Vagina (tissue), 2 donors: ENCODE data around the gene IMP4. TPM values are rescaled to one million over a fixed set of nuclear protein-coding genes. Genes with fewer than 3 reads are reported as not detected.
A peak's percentile ranks its signal among the peaks of the same experiment; 100 is the strongest.

Experiments used
- DNase-seq, 2 donors: peaks; one replicate each; pipeline ENCODE4 v3.0.0-alpha.2; 2017; ENCODE audit errors: extremely low spot score in 2 of 2
- H3K27ac ChIP-seq: fragments of 200-600 bp; sonication (generic); one replicate; pipeline ENCODE4 v1.5.1; 2019
- H3K27me3 ChIP-seq: fragments of 200-600 bp; sonication (generic); one replicate; pipeline ENCODE4 v1.5.1; 2019
- H3K36me3 ChIP-seq, 2 donors: fragments of 200-600 bp; sonication (generic); one replicate each; pipeline ENCODE4 v1.5.1; 2017 to 2019
- H3K4me1 ChIP-seq: fragments of 200-600 bp; sonication (generic); one replicate; pipeline ENCODE4 v1.5.1; 2019
- H3K4me3 ChIP-seq, 2 donors: fragments of 200-600 bp; sonication (generic); 1 replicate in 1 of 2; 2 replicates in 1 of 2; pipeline ENCODE4 v1.5.1; 2016 to 2019
- H3K9me3 ChIP-seq: fragments of 200-600 bp; sonication (generic); one replicate; pipeline ENCODE4 v1.5.1; 2019
- POLR2A ChIP-seq, 2 donors: fragments of 450-650 bp; IDR thresholded peaks; one replicate each; pipeline ENCODE4 v1.6.1; 2017; ENCODE audit warnings: antibody characterized with exemption in 2 of 2, mild to moderate bottlenecking in 2 of 2, moderate library complexity in 2 of 2
- POLR2AphosphoS5 ChIP-seq, 2 donors: sonication (generic); formaldehyde crosslinking; IDR thresholded peaks; one replicate each; pipeline ENCODE4 v1.9.0; 2017; ENCODE audit warnings: antibody characterized with exemption in 2 of 2, mild to moderate bottlenecking in 2 of 2, low read depth in 1 of 2; ENCODE audit not compliant: insufficient read depth in 1 of 2
- intact Hi-C: fragments of 100-400 bp; cut with DNase I; formaldehyde crosslinking; loops from one replicate; pipeline ENCODE4 v1.15.1; 2023
- total RNA-seq: library from RNA; depleted of rRNA; stranded (reverse); fragments of >200 nt; gene quantifications from one replicate; pipeline ENCODE4 v1.2.3, GENCODE V29; 2016
- TF ChIP-seq, protein P1 (sequence below), 3 experiments: fragments of 450-650 bp in 2 of 3; fragments of 200-600 bp in 1 of 3; sonication (generic) in 1 of 3; IDR thresholded peaks; one replicate each; pipeline ENCODE4 v1.5.1; 2017 to 2019; ENCODE audit warnings: antibody characterized with exemption in 3 of 3, mild to moderate bottlenecking in 2 of 3, moderate library complexity in 2 of 3

The IMP4 gene
- total RNA-seq, 1 donor from 2014 or later = 88.4 TPM

DNA sequence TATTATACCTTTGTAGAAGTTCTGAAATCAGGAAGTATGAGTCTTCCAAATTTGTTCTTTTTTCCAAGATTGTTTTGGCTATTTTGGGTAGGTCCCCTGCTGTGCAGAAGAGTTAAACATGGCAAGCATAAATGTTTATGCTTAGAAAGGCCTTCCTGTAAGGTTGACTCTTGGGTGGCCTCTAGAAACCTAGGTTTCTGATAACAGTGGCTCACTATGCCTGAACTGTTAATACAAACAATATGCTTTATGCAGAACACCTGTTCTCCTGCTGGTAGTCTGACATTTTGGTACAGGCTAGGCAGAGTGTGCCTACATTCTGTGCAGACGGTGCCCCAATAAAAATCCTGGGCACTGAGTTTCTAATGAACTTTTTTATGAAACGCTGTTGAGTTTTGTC lies 23.3 kb downstream of the IMP4 start:
- H3K4me3 ChIP-seq = no peak overlapping the region
- no peak for DNase-seq
- H3K9me3 ChIP-seq = no peaks in the 10 kb centered on the region
- TF ChIP-seq POLR2AphosphoS5 (IDR thresholded peaks at IDR 0.05; ENCODE audit: insufficient read depth in 1 of 2, low read depth in 1 of 2) = no peak
- TF ChIP-seq POLR2A (IDR thresholded peaks at IDR 0.05) = no peak
- H3K36me3 ChIP-seq = no peaks in the 10 kb centered on the region
- intact Hi-C loops = no loop called here
- no peak overlapping the region for H3K27ac ChIP-seq
- no peaks in the 10 kb centered on the region for H3K27me3 ChIP-seq
- peaks cover 5% of the 10 kb centered on the region for H3K4me1 ChIP-seq

GRCh38 chr2:130366720-130367119 lies 24.0 kb downstream of the IMP4 start:
- H3K36me3 ChIP-seq = no peaks in the 10 kb centered on the region
- no peak overlapping the region for H3K27ac ChIP-seq
- no peaks in the 10 kb centered on the region for H3K27me3 ChIP-seq
- no peaks in the 10 kb centered on the region for H3K9me3 ChIP-seq
- DNase-seq = no peak
- no peak overlapping the region for H3K4me3 ChIP-seq
- TF ChIP-seq POLR2AphosphoS5 (IDR thresholded peaks at IDR 0.05; ENCODE audit: insufficient read depth in 1 of 2, low read depth in 1 of 2) (no peak), POLR2A (IDR thresholded peaks at IDR 0.05) (no peak)
- TF ChIP-seq, protein P1, sequence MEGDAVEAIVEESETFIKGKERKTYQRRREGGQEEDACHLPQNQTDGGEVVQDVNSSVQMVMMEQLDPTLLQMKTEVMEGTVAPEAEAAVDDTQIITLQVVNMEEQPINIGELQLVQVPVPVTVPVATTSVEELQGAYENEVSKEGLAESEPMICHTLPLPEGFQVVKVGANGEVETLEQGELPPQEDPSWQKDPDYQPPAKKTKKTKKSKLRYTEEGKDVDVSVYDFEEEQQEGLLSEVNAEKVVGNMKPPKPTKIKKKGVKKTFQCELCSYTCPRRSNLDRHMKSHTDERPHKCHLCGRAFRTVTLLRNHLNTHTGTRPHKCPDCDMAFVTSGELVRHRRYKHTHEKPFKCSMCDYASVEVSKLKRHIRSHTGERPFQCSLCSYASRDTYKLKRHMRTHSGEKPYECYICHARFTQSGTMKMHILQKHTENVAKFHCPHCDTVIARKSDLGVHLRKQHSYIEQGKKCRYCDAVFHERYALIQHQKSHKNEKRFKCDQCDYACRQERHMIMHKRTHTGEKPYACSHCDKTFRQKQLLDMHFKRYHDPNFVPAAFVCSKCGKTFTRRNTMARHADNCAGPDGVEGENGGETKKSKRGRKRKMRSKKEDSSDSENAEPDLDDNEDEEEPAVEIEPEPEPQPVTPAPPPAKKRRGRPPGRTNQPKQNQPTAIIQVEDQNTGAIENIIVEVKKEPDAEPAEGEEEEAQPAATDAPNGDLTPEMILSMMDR (IDR thresholded peaks at IDR 0.05) = no peak
- intact Hi-C loops = no loop called here
- peaks cover 13% of the 10 kb centered on the region for H3K4me1 ChIP-seq

- Histone ChIP-seq H3K27ac (no peak overlapping the region), H3K4me3 (no peak overlapping the region), H3K27me3 (no peaks in the 10 kb centered on the region), H3K36me3 (no peaks in the 10 kb centered on the region), H3K4me1 (peaks cover 26% of the 10 kb centered on the region), H3K9me3 (no peaks in the 10 kb centered on the region)
- intact Hi-C loops = no loop called here
- peak in 1 of 2 donors; percentile 65 for DNase-seq
- no peak for TF ChIP-seq POLR2A (IDR thresholded peaks at IDR 0.05)
- no peak for TF ChIP-seq POLR2AphosphoS5 (IDR thresholded peaks at IDR 0.05; ENCODE audit: insufficient read depth in 1 of 2, low read depth in 1 of 2)
- TF ChIP-seq, protein P1 (IDR thresholded peaks at IDR 0.05) = no peak
These were observed 26.1 kb downstream of the IMP4 start for GRCh38 chr2:130368786-130369185.

DNA sequence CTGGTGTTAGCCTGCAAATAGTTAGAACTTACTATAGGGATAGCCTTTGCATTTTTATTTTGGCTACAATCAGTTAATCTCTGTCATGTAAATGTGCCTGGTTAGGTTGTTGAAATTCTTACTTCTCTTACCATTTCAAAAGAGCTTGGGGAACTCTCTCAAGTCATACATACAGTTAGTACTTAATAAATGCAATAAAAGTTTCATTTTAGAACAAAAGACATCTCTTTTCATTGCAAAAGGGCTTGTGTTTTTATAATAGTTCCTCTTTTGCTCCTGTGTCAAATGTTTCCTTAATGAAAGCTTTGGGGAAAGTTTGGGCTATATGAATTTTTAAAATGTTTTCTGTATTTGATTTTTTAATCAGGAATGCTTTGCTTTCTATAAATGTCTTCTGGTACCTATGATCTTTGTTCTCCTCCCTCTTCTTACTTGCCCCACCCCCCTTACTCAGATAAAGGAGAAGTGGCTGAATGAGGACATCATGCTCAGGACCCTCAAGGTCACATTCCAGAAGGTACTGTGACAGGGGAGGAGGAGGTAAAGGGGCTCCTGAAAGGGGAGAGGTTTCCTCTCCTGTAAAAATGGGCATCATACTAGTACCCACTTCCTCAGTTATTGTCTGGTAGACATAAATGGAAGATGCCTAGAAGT lies 26.7 kb downstream of the IMP4 start:
- Histone ChIP-seq H3K36me3 (no peaks in the 10 kb centered on the region), H3K9me3 (no peaks in the 10 kb centered on the region), H3K27me3 (no peaks in the 10 kb centered on the region), H3K4me3 (no peak overlapping the region), H3K27ac (no peak overlapping the region), H3K4me1 (peaks cover 33% of the 10 kb centered on the region)
- no peak for TF ChIP-seq POLR2AphosphoS5 (IDR thresholded peaks at IDR 0.05; ENCODE audit: insufficient read depth in 1 of 2, low read depth in 1 of 2)
- no peak for DNase-seq
- intact Hi-C loops = no loop called here

GRCh38 chr2:130369965-130370341 lies 27.3 kb downstream of the IMP4 start:
- intact Hi-C loops = no loop called here
- H3K4me3 ChIP-seq = no peak overlapping the region
- no peak for TF ChIP-seq POLR2A (IDR thresholded peaks at IDR 0.05)
- peaks cover 38% of the 10 kb centered on the region for H3K4me1 ChIP-seq
- DNase-seq = peak in 1 of 2 donors; percentile 62
- H3K36me3 ChIP-seq = no peaks in the 10 kb centered on the region
- H3K27ac ChIP-seq = no peak overlapping the region
- H3K9me3 ChIP-seq = no peaks in the 10 kb centered on the region
- H3K27me3 ChIP-seq = no peaks in the 10 kb centered on the region

GRCh38 chr2:130370490-130370889 lies 27.8 kb downstream of the IMP4 start:
- H3K4me3 ChIP-seq = no peak overlapping the region
- H3K27ac ChIP-seq = no peak overlapping the region
- H3K27me3 ChIP-seq = no peaks in the 10 kb centered on the region
- TF ChIP-seq, protein P1 (IDR thresholded peaks at IDR 0.05) = no peak
- TF ChIP-seq POLR2AphosphoS5 (IDR thresholded peaks at IDR 0.05; ENCODE audit: insufficient read depth in 1 of 2, low read depth in 1 of 2) (no peak), POLR2A (IDR thresholded peaks at IDR 0.05) (no peak)
- intact Hi-C loops = no loop called here
- H3K9me3 ChIP-seq = no peaks in the 10 kb centered on the region
- peak in 1 of 2 donors; percentile 80 for DNase-seq
- H3K4me1 ChIP-seq = peaks cover 43% of the 10 kb centered on the region
- no peaks in the 10 kb centered on the region for H3K36me3 ChIP-seq
